ENCODE results near the gene NEBL. TPM values are rescaled to one million over a fixed set of nuclear protein-coding genes. Genes with fewer than 3 reads are reported as not detected.
A peak's percentile ranks its signal among the peaks of the same experiment; 100 is the strongest.

The NEBL gene
- total and polyA plus RNA-seq, 9 of the 15 experiments (the other 6 are each of a cell fraction or from before 2014, with no cell fraction given): 0.82 to 14.6 (median 9.8) TPM

DNA sequence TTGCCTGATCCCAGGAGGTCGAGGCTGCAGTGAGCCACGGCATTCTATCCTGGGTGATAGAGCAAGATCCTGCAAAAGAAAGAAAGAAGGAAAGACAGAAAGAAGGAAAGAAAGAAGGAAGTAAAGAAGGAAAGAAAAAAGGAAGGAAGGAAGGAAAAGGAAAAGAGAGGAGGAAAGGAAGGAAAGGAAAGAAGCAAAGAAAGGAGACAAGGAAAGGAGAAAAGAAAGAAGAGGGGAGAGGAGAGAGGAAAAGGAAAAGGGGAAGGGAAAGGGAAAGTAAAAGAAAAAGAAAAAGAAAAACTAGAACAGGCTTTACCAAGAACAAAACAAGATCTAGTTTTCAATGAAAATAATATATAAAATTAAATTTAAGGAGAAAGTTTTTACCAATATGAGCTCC lies 15.0 kb downstream of the NEBL start:
- Histone ChIP-seq H3K4me1 (replicated peaks in 1 of 2; ENCODE audit: control insufficient read depth in 2 of 2, insufficient read depth in 2 of 2, low read length in 2 of 2) (no peaks in the 10 kb centered on the region), H3K79me2 (ENCODE audit: control insufficient read depth, insufficient read depth, low read length) (no peaks in the 10 kb centered on the region), H3K9ac (ENCODE audit: insufficient read depth in 1 of 2, low read depth in 2 of 2, low read length in 2 of 2) (no peak overlapping the region), H2AFZ (ENCODE audit: low read depth, low read length) (no peak overlapping the region), H3K9me3 (replicated peaks; ENCODE audit: control insufficient read depth, insufficient read depth, low read depth, low read length) (no peaks in the 10 kb centered on the region), H4K20me1 (replicated peaks; ENCODE audit: control insufficient read depth, insufficient read depth, low read length) (no peaks in the 10 kb centered on the region), H3K4me2 (ENCODE audit: insufficient read depth, low read length) (no peak overlapping the region), H3K27me3 (ENCODE audit: control insufficient read depth in 2 of 2, insufficient read depth in 2 of 2, low read length in 2 of 2) (no peaks in the 10 kb centered on the region; a peak in 1 of 5 replicates), H3K4me3 (no peak overlapping the region), H3K36me3 (ENCODE audit: control insufficient read depth, insufficient read depth, low read length) (no peaks in the 10 kb centered on the region), H3K27ac (ENCODE audit: extremely low read depth, low read depth, low read length) (no peak overlapping the region), H3K9me1 (ENCODE audit: control insufficient read depth, insufficient read depth, low read length) (no peaks in the 10 kb centered on the region)
- TF ChIP-seq KAT2B (IDR thresholded peaks at IDR 0.05; ENCODE audit: low read depth, low read length): no peak
- TF ChIP-seq, protein P1, sequence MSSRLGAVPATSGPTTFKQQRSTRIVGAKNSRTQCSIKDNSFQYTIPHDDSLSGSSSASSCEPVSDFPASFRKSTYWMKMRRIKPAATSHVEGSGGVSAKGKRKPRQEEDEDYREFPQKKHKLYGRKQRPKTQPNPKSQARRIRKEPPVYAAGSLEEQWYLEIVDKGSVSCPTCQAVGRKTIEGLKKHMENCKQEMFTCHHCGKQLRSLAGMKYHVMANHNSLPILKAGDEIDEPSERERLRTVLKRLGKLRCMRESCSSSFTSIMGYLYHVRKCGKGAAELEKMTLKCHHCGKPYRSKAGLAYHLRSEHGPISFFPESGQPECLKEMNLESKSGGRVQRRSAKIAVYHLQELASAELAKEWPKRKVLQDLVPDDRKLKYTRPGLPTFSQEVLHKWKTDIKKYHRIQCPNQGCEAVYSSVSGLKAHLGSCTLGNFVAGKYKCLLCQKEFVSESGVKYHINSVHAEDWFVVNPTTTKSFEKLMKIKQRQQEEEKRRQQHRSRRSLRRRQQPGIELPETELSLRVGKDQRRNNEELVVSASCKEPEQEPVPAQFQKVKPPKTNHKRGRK (tag; IDR thresholded peaks at IDR 0.05): peak; percentile 55; the same call in 1 of the 2 replicates
- ChIA-PET POLR2A (interaction anchor here (0.6 kb wide), 1 partner anchor 1727 kb away, joined by 3 read pairs; no protein-coding TSS in a partner anchor), CTCF (ENCODE audit: low intra/inter-chr PET ratio) (no interaction called here)
- in situ Hi-C loops (cut with MboI): no loop called here
- DNase-seq (ENCODE audit: extremely low read depth in 1 of 4, low spot score in 3 of 4) (no peak), FAIRE-seq (no peak), ATAC-seq (no peak)
- intact Hi-C loops (cut with micrococcal nuclease): no loop called here
- 20% methylated on average over 1 of the region's 2 CpGs for WGBS (ENCODE audit: insufficient coverage, low coverage, missing lambda C conversion rate)
- BruUV-seq (replicated peaks): no TSS peak

DNA sequence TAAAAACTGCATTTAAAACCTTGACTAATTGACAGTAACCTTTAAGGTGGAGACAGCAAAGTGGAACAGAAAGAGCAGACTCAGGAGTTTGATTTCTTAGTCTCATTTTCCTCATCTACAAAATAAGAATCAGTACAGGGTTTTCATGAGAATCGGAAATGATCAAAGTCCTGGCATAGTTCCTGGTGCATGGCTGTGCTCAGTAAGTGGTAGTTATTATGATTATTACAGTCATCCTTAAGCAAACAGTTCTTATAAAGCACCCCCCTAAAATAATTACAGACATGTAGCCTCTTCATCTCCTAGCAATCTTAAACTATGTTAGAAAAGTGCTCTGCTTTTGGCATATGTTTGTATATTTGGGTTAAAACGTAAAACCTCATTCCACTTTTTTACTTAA lies 18.0 kb downstream of the NEBL start:
- Histone ChIP-seq H3K27me3 (ENCODE audit: control insufficient read depth in 2 of 2, insufficient read depth in 2 of 2, low read length in 2 of 2) (no peaks in the 10 kb centered on the region; a peak in 1 of 5 replicates), H3K9me3 (replicated peaks; ENCODE audit: control insufficient read depth, insufficient read depth, low read depth, low read length) (no peaks in the 10 kb centered on the region), H3K4me3 (no peak overlapping the region), H3K4me1 (replicated peaks in 1 of 2; ENCODE audit: control insufficient read depth in 2 of 2, insufficient read depth in 2 of 2, low read length in 2 of 2) (no peaks in the 10 kb centered on the region), H3K79me2 (ENCODE audit: control insufficient read depth, insufficient read depth, low read length) (no peaks in the 10 kb centered on the region), H3K9ac (ENCODE audit: insufficient read depth in 1 of 2, low read depth in 2 of 2, low read length in 2 of 2) (no peak overlapping the region), H3K27ac (ENCODE audit: extremely low read depth, low read depth, low read length) (no peak overlapping the region), H3K4me2 (ENCODE audit: insufficient read depth, low read length) (no peak overlapping the region), H2AFZ (ENCODE audit: low read depth, low read length) (no peak overlapping the region), H3K36me3 (ENCODE audit: control insufficient read depth, insufficient read depth, low read length) (no peaks in the 10 kb centered on the region), H4K20me1 (replicated peaks; ENCODE audit: control insufficient read depth, insufficient read depth, low read length) (no peaks in the 10 kb centered on the region), H3K9me1 (ENCODE audit: control insufficient read depth, insufficient read depth, low read length) (no peaks in the 10 kb centered on the region)
- POLR2A ChIA-PET: no interaction called here
- intact Hi-C loops (cut with micrococcal nuclease): no loop called here
- ATAC-seq (no peak), FAIRE-seq (no peak), DNase-seq (ENCODE audit: extremely low read depth in 1 of 4, low spot score in 3 of 4) (no peak)
- 31% methylated on average over 2 of the region's 2 CpGs for WGBS (ENCODE audit: insufficient coverage, low coverage, missing lambda C conversion rate)
- CTCF ChIA-PET (ENCODE audit: low intra/inter-chr PET ratio): no interaction called here
- no TSS peak for BruUV-seq (replicated peaks)
- in situ Hi-C loops (cut with MboI): no loop called here
- TF ChIP-seq NRF1 (conservative IDR thresholded peaks at IDR 0.05 in 1 of 2, IDR thresholded peaks at IDR 0.05 in 1 of 2) (no peak), TEAD2 (tag; IDR thresholded peaks at IDR 0.05) (no peak)
- TF ChIP-seq, protein P2, sequence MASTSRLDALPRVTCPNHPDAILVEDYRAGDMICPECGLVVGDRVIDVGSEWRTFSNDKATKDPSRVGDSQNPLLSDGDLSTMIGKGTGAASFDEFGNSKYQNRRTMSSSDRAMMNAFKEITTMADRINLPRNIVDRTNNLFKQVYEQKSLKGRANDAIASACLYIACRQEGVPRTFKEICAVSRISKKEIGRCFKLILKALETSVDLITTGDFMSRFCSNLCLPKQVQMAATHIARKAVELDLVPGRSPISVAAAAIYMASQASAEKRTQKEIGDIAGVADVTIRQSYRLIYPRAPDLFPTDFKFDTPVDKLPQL (IDR thresholded peaks at IDR 0.05; ENCODE audit: extremely low read depth, insufficient read length): no peak
- TF ChIP-seq, protein P3, sequence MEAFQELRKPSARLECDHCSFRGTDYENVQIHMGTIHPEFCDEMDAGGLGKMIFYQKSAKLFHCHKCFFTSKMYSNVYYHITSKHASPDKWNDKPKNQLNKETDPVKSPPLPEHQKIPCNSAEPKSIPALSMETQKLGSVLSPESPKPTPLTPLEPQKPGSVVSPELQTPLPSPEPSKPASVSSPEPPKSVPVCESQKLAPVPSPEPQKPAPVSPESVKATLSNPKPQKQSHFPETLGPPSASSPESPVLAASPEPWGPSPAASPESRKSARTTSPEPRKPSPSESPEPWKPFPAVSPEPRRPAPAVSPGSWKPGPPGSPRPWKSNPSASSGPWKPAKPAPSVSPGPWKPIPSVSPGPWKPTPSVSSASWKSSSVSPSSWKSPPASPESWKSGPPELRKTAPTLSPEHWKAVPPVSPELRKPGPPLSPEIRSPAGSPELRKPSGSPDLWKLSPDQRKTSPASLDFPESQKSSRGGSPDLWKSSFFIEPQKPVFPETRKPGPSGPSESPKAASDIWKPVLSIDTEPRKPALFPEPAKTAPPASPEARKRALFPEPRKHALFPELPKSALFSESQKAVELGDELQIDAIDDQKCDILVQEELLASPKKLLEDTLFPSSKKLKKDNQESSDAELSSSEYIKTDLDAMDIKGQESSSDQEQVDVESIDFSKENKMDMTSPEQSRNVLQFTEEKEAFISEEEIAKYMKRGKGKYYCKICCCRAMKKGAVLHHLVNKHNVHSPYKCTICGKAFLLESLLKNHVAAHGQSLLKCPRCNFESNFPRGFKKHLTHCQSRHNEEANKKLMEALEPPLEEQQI (IDR thresholded peaks at IDR 0.05): no peak
- TF ChIP-seq, protein P4, sequence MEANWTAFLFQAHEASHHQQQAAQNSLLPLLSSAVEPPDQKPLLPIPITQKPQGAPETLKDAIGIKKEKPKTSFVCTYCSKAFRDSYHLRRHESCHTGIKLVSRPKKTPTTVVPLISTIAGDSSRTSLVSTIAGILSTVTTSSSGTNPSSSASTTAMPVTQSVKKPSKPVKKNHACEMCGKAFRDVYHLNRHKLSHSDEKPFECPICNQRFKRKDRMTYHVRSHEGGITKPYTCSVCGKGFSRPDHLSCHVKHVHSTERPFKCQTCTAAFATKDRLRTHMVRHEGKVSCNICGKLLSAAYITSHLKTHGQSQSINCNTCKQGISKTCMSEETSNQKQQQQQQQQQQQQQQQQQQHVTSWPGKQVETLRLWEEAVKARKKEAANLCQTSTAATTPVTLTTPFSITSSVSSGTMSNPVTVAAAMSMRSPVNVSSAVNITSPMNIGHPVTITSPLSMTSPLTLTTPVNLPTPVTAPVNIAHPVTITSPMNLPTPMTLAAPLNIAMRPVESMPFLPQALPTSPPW (CRISPR knock-in tag; IDR thresholded peaks at IDR 0.05): no peak
